Spinal cord (tissue), 10 donors: ENCODE results near the gene ANKRD40. TPM values are rescaled to one million over a fixed set of nuclear protein-coding genes. Genes with fewer than 3 reads are reported as not detected.
A peak's percentile ranks its signal among the peaks of the same experiment; 100 is the strongest.
"Not testable (repeated sequence)": the region's sequence is repeated elsewhere in the genome, so short reads cannot be mapped to it uniquely, and the experiment has no call there.

Experiments used
- DNase-seq, 6 donors: peaks; one replicate each; pipeline versions ENCODE4 v3.0.0 to v3.0.0-alpha.2; 2013 to 2015; ENCODE audit warnings: low spot score in 6 of 6, low read depth in 4 of 6
- H3K27ac ChIP-seq: one replicate; pipeline ENCODE4 v1.5.1; 2013; ENCODE audit warnings: low read depth, low read length, control low read depth
- H3K27me3 ChIP-seq: one replicate; pipeline ENCODE4 v1.6.1; 2013; ENCODE audit warnings: low read length; ENCODE audit not compliant: control insufficient read depth, insufficient read depth
- H3K36me3 ChIP-seq: one replicate; pipeline ENCODE4 v1.6.1; 2013; ENCODE audit warnings: low read length; ENCODE audit not compliant: control insufficient read depth, insufficient read depth
- H3K4me1 ChIP-seq: one replicate; pipeline ENCODE4 v1.6.1; 2013; ENCODE audit warnings: low read length; ENCODE audit not compliant: control insufficient read depth, insufficient read depth
- H3K4me3 ChIP-seq: one replicate; pipeline ENCODE4 v1.5.1; 2013; ENCODE audit warnings: low read depth, low read length, control low read depth
- H3K9me3 ChIP-seq: one replicate; pipeline ENCODE4 v1.6.1; 2013; ENCODE audit warnings: low read length; ENCODE audit not compliant: control insufficient read depth, insufficient read depth
- WGBS: methylation state at CpG from one replicate; pipeline ENCODE4 v1.1.5; 2013; ENCODE audit warnings: missing lambda C conversion rate; ENCODE audit not compliant: insufficient coverage; 5-methylcytosine and 5-hydroxymethylcytosine counted together
- polyA plus RNA-seq, 2 donors: library from polyadenylated mRNA; unstranded; fragments of 120-200 nt; gene quantifications; one replicate each; pipeline ENCODE4 v1.2.1, GENCODE V29; 2013; ENCODE audit not compliant: insufficient read length in 2 of 2
- total RNA-seq, 2 donors: library from RNA; depleted of rRNA in 1 of 2; stranded (reverse); fragments of 120-200 nt in 1 of 2; fragments of >200 nt in 1 of 2; gene quantifications; one replicate each; pipeline versions ENCODE4 v1.2.3 to v1.2.4, GENCODE V29; 2013 to 2014
- donor health status: healthy.

Gene ANKRD40
- total and polyA plus RNA-seq, 4 donors: 35.7 to 47.5 (median 40.3) TPM

DNA sequence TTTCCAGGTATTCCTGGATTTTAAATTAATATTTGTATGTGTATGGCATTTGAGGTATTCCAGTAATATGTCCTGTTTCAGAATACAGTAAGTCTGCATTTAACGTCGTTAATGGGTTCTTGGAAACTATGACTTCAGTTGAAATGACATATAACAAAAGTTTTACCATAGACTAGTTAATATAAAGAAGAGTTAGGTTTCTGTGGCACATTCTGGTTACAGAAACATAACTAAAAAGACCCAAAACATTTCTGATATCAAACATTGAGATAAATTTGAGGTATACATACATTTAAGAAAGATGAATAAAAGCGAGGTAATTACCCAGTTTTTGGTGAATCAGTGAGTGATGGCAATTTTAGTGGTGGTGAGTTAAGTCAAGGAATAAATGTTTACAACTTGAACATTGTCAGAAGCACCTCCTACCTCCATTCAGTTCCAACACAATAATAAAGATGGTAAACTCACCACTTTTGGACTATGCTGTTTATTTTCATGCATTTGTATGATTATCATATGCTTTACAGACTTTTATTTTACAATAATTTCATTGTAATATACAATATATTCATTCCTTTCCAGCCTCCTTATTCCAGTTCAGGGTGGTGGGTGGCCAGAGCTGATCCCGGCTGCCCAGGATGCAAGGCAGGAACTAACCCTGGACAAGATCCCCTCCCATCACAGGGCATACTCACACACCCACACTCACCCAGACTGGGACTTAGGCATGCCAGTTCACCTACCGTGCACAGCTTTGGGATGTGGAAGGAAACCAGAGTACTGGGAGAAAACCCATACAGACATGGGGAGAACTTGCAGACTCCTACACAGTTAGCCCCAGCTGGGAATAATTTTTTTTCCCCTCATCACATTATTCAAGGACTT lies 21.4 kb upstream of the ANKRD40 start:
- no peaks in the 10 kb centered on the region for H3K27me3 ChIP-seq
- H3K36me3 ChIP-seq: peaks cover 8% of the 10 kb centered on the region
- no peak overlapping the region for H3K4me3 ChIP-seq
- DNase-seq: no peak
- no peak overlapping the region for H3K27ac ChIP-seq
- H3K4me1 ChIP-seq: peaks cover 11% of the 10 kb centered on the region
- no CpG with 5 or more reads among the region's 5 CpGs for WGBS
- no peaks in the 10 kb centered on the region for H3K9me3 ChIP-seq

GRCh38 chr17:50728112-50728429 lies 20.4 kb upstream of the ANKRD40 start:
- Histone ChIP-seq H3K4me3 (no peak overlapping the region), H3K9me3 (no peaks in the 10 kb centered on the region), H3K27me3 (no peaks in the 10 kb centered on the region), H3K4me1 (peaks cover 17% of the 10 kb centered on the region), H3K27ac (no peak overlapping the region), H3K36me3 (peaks cover 9% of the 10 kb centered on the region)
- no CpG with 5 or more reads among the region's 2 CpGs for WGBS
- DNase-seq: no peak

DNA sequence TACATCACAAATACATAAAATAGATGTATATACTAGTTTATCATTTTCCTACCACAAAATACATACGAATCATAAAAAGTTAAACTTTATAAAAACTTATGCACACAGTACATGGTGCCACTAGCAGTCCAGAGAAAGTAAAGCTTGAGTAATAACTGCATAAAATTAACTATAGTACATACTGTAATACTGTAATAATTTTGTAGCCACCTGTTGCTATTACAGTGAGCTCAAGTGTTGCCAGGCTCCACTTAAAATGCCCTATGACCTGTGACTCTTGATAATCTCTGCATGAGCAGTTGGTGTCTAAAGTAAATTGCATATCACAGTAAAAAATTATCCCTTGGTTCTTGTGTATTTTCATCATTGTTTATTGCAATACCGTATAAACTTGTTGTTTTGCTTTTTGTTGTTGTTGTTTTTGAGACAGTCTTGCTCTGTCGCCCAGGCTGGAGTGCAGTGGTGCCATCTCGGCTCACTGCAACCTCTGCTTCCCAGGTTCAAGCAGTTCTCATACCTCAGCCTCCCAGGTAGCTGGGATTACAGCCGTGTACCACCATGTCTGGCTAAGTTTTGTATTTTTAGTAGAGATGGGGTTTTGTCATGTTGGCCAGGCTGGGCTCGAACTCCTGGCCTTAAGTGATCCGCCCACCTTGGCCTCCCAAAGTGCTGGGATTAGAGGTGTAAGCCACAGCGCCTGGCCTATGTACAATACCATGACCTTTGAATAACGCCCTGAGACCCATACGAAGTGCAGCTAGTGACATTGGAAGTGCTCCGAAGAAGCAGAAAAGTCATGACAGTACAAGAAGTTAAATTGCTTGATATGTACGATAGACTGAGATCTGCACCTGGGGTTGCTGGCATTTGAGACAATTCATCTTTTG lies 18.3 kb upstream of the ANKRD40 start:
- WGBS: 89% methylated on average over 7 of the region's 12 CpGs
- Histone ChIP-seq H3K27me3 (no peaks in the 10 kb centered on the region), H3K4me3 (no peak overlapping the region), H3K36me3 (peaks cover 9% of the 10 kb centered on the region), H3K4me1 (peaks cover 23% of the 10 kb centered on the region), H3K9me3 (no peaks in the 10 kb centered on the region), H3K27ac (no peak overlapping the region)
- no peak for DNase-seq

DNA sequence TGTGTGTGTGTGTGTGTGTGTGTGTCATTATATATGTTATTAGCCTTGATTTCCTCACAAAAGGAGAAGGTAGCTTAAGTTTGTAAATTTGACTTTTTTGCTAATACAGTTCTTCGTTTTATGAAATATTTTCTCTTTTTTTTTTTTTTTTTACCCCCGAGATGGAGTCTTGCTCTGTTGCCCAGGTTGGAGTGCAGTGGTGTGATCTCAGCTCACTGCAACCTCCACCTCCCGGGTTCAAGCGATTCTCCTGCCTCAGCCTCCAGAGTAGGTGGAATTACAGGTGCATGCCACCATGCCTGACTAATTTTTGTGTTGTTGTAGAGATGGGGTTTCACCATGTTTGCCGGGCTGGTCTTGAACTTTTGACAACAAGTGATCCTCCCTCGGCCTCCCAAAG lies 16.9 kb upstream of the ANKRD40 start:
- not testable (repeated sequence) for H3K4me3 ChIP-seq, H3K27me3 ChIP-seq, DNase-seq, H3K36me3 ChIP-seq, H3K27ac ChIP-seq, H3K9me3 ChIP-seq
- no CpG with 5 or more reads among the region's 6 CpGs for WGBS
- H3K4me1 ChIP-seq: peaks cover 19% of the 10 kb centered on the region

DNA sequence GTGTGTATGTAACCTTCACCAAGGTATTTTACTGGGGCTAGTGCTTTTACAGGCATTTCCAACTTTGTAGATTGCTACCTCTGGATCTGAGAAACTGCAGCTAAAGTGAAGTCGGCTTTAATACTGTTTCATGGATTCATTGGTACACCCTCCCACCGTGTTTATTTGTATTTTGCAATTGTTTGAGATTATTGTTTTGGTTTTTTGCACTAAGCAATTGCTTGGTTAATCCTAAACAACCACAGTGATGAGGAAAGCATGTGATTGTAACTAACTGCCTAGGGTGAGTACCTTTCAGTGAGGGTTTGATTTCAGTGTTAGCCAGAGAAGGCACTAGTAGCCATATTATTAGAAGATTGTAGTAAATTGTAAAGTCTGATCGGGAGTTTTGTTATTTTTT lies 15.0 kb upstream of the ANKRD40 start:
- H3K27me3 ChIP-seq: no peaks in the 10 kb centered on the region
- peaks cover 24% of the 10 kb centered on the region for H3K4me1 ChIP-seq
- H3K27ac ChIP-seq: no peak overlapping the region
- no CpG with 5 or more reads among the region's 3 CpGs for WGBS
- H3K9me3 ChIP-seq: no peaks in the 10 kb centered on the region
- no peak overlapping the region for H3K4me3 ChIP-seq
- H3K36me3 ChIP-seq: peaks cover 9% of the 10 kb centered on the region
- DNase-seq: no peak

DNA sequence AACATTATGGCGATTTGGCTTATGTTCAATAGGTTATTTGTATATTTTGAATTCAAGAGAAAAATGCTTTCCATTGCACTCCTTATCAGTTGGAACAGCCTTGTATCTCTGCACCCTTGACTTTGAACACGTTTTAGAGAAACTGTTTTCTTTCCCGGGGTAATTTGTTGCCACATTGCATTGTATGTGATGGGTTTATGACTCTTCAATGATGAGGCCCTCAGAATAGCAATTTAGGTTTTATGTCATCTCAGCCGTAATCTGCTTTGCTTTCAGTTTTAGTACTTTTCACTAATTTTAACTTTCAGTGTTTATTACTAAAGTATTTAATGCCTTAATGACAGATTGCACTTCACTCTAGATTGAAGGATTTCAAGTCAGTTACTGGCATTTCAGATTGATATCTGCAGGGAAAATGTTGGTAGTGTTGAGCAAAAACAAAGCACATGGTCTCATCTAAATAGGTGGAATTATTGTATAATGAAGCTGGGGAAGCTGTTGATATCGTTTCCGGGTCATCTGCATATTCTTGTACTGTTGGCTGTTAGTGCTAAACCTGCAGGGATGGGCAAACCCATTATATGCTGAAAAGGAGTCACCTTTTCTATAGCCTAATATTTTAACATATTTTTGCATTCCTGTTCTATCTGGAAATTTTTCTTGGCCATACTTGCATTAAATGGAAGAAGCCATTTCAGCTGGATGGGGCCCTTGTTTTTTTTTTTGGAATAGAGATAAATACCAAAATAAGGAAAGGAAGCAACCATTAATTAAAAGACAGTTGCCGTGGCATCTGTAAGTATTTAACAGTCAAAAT lies 13.7 kb upstream of the ANKRD40 start:
- Histone ChIP-seq H3K9me3 (no peaks in the 10 kb centered on the region), H3K4me1 (peaks cover 24% of the 10 kb centered on the region), H3K36me3 (peaks cover 9% of the 10 kb centered on the region), H3K4me3 (peak overlapping the region; percentile 89), H3K27ac (peak overlapping the region; percentile 15), H3K27me3 (no peaks in the 10 kb centered on the region)
- no CpG with 5 or more reads among the region's 7 CpGs for WGBS
- DNase-seq: peak in 1 of 6 donors; percentile 43

GRCh38 chr17:50719924-50720794 lies 12.4 kb upstream of the ANKRD40 start:
- H3K4me1 ChIP-seq: peaks cover 20% of the 10 kb centered on the region
- H3K9me3 ChIP-seq: no peaks in the 10 kb centered on the region
- H3K4me3 ChIP-seq: peak overlapping the region; percentile 89
- no peaks in the 10 kb centered on the region for H3K27me3 ChIP-seq
- H3K27ac ChIP-seq: peak overlapping the region; percentile 99
- DNase-seq: peak in 2 of 6 donors; percentile 11 to 17
- WGBS: 0% methylated on average over 19 of the region's 25 CpGs
- H3K36me3 ChIP-seq: peaks cover 9% of the 10 kb centered on the region

GRCh38 chr17:50719144-50719923 lies 11.6 kb upstream of the ANKRD40 start, which contains the start of gene LUC7L3:
Gene LUC7L3 (plus strand): TSS chr17:50719603. CDS start chr17:50719733, 130 bp downstream.
- Histone ChIP-seq H3K27ac (peak within 1 kb of the TSS; percentile 99), H3K4me1 (peaks cover 20% of the 10 kb centered on the region), H3K9me3 (no peaks in the 10 kb centered on the region), H3K36me3 (peaks cover 3% of the 10 kb centered on the region), H3K27me3 (no peaks in the 10 kb centered on the region), H3K4me3 (peak within 1 kb of the TSS; percentile 89)
- WGBS: 1% methylated on average over 76 of the region's 76 CpGs
- DNase-seq: peak; percentile 87 to 98 (median 92)
